GM12878 (cell line): ENCODE measurements around the gene OSBPL3. TPM values are rescaled to one million over a fixed set of nuclear protein-coding genes. Genes with fewer than 3 reads are reported as not detected.

ENCODE experiments used
- ATF7 ChIP-seq: fragments of 450-650 bp; IDR thresholded peaks from 2 replicates; pipeline ENCODE4 v1.6.1; 2016; ENCODE audit warnings: low read depth, mild to moderate bottlenecking
- CBX5 ChIP-seq: sonication (generic); IDR thresholded peaks from 2 replicates; pipeline ENCODE4 v1.6.1; 2016; ENCODE audit warnings: low read depth, moderate library complexity, mild to moderate bottlenecking, inconsistent platforms
- E4F1 ChIP-seq: fragments of 450-650 bp; IDR thresholded peaks from 2 replicates; pipeline ENCODE4 v1.6.1; 2018; ENCODE audit warnings: borderline replicate concordance, mild to moderate bottlenecking; ENCODE audit not compliant: partially characterized antibody
- EED ChIP-seq: sonication (generic); IDR thresholded peaks from 2 replicates; pipeline ENCODE4 v1.6.1; 2016; ENCODE audit warnings: antibody characterized with exemption, low read depth
- ELK1 ChIP-seq: IDR thresholded peaks from 2 replicates; pipeline ENCODE4 v1.6.1; 2012; ENCODE audit warnings: low read depth, low read length, improper control_type of control experiment
- EZH2 ChIP-seq: IDR thresholded peaks from 2 replicates; pipeline ENCODE4 v1.6.1; 2012; ENCODE audit warnings: low read depth, mild to moderate bottlenecking, control low read depth, inconsistent platforms, low read length, borderline replicate concordance; ENCODE audit not compliant: control insufficient read depth
- FOXK2 ChIP-seq: fragments of 450-650 bp; IDR thresholded peaks from 2 replicates; pipeline ENCODE4 v1.6.1; 2017; ENCODE audit warnings: mild to moderate bottlenecking, moderate library complexity
- HSF1 ChIP-seq: fragments of 150-350 bp; IDR thresholded peaks from 2 replicates; pipeline ENCODE4 v1.6.1; 2014; ENCODE audit warnings: mild to moderate bottlenecking, low read depth, low read length
- IKZF2 ChIP-seq, 2 experiments: fragments of 450-650 bp; IDR thresholded peaks; 2 replicates each; pipeline ENCODE4 v1.6.1; 2017; ENCODE audit warnings: mild to moderate bottlenecking in 2 of 2, moderate library complexity in 2 of 2
- MYB ChIP-seq: fragments of 150-350 bp; IDR thresholded peaks from 2 replicates; pipeline ENCODE4 v1.6.1; 2014; ENCODE audit warnings: mild to moderate bottlenecking, low read depth, low read length, borderline replicate concordance
- RAD21 ChIP-seq: IDR thresholded peaks from 2 replicates; pipeline ENCODE4 v1.6.1; 2011; ENCODE audit warnings: mild to moderate bottlenecking, low read depth, low read length, moderate library complexity; ENCODE audit not compliant: insufficient read depth
- RB1 ChIP-seq: fragments of 450-650 bp; formaldehyde crosslinking; IDR thresholded peaks from 2 replicates; pipeline ENCODE4 v1.6.1; 2017; ENCODE audit warnings: mild to moderate bottlenecking, borderline replicate concordance
- RELB ChIP-seq: fragments of 450-650 bp; IDR thresholded peaks from 2 replicates; pipeline ENCODE4 v1.6.1; 2017; ENCODE audit warnings: low read depth, mild to moderate bottlenecking, moderate library complexity
- RUNX3 ChIP-seq: IDR thresholded peaks from 2 replicates; pipeline ENCODE4 v1.6.1; 2012; ENCODE audit warnings: low read length, inconsistent platforms
- SP1 ChIP-seq: IDR thresholded peaks from one replicate; pipeline ENCODE4 v1.6.1; 2011; ENCODE audit warnings: low read depth, low read length
- SPI1 ChIP-seq: IDR thresholded peaks from 2 replicates; pipeline ENCODE4 v1.6.1; 2011; ENCODE audit warnings: low read depth, mild to moderate bottlenecking, low read length, moderate library complexity, borderline replicate concordance; ENCODE audit not compliant: insufficient read depth
- ZBTB4 ChIP-seq: fragments of 450-650 bp; formaldehyde crosslinking; IDR thresholded peaks from 2 replicates; pipeline ENCODE4 v1.4.0; 2022; ENCODE audit warnings: mild to moderate bottlenecking, moderate library complexity
- ZNF274 ChIP-seq: IDR thresholded peaks from one replicate; pipeline ENCODE4 v1.8.0; 2011; ENCODE audit not compliant: insufficient read length, insufficient read depth
- polyA plus RNA-seq, 11 experiments: library from polyadenylated mRNA; depleted of rRNA in 4 of 11; unstranded in 6 of 11; stranded (reverse) in 5 of 11; fragments of >200 nt; fragmentation: Nextera tagmentation in 4 of 11; fragmentation: Illumina TruSeq in 1 of 11; extraction: Ambion mirVana in 4 of 11; extraction: Trizol in 1 of 11; gene quantifications; 1 replicate in 1 of 11; 2 replicates in 10 of 11; pipeline versions ENCODE4 v1.2.1 to v1.2.3, GENCODE V29; 2011 to 2016; ENCODE audit warnings: inconsistent platforms in 2 of 11, missing spikeins in 2 of 11, low read depth in 1 of 11
- total RNA-seq, 4 experiments: library from RNA; depleted of rRNA in 3 of 4; stranded (reverse); fragments of >200 nt in 3 of 4; fragmentation: Illumina TruSeq in 1 of 4; extraction: Trizol in 1 of 4; gene quantifications; 2 replicates each; pipeline versions ENCODE4 v1.2.1 to v1.2.3, GENCODE V29; 2013 to 2021

Gene OSBPL3
- total and polyA plus RNA-seq, 10 of the 15 experiments (the other 5 are each of a cell fraction or from before 2014, with no cell fraction given) = 6.1 to 46.6 (median 27.0) TPM

- TF ChIP-seq SP1 = no peak
- TF ChIP-seq IKZF2 (IDR thresholded peaks at IDR 0.05) = peak in 1 of 2 experiments; percentile 31; a peak in 3 of 4 replicates
- 0 out of 2 replicates have a peak, but pooled peaks have one; percentile 64 for TF ChIP-seq RELB
- TF ChIP-seq EZH2 = no peak
- no peak for TF ChIP-seq RAD21
- TF ChIP-seq ATF7 = peak; percentile 75; the same call in 1 of the 2 replicates
- no peak for TF ChIP-seq ZBTB4 (CRISPR knock-in tag)
- TF ChIP-seq FOXK2 = no peak
- TF ChIP-seq RUNX3 = peak; percentile 8
- TF ChIP-seq MYB = no peak
- no peak for TF ChIP-seq HSF1
- TF ChIP-seq E4F1 = no peak
- TF ChIP-seq CBX5 = 0 out of 2 replicates have a peak, but pooled peaks have one; percentile 11
- no peak for TF ChIP-seq ZNF274
- TF ChIP-seq RB1 = no peak
- TF ChIP-seq ELK1 = no peak
- peak; percentile 45 for TF ChIP-seq SPI1
- peak; percentile 44; the same call in 1 of the 2 replicates for TF ChIP-seq EED
These were observed 137.3 kb downstream of the OSBPL3 start (continued) for GRCh38 chr7:24842449-24843241.
